AG08395 (cell line): Measurements from ENCODE around the gene TEDC1.

Source experiments
- DNase-seq: peaks from one replicate; pipeline ENCODE4 v3.0.0; 2012; ENCODE audit warnings: mixed read lengths, low spot score

The TEDC1 gene

DNA sequence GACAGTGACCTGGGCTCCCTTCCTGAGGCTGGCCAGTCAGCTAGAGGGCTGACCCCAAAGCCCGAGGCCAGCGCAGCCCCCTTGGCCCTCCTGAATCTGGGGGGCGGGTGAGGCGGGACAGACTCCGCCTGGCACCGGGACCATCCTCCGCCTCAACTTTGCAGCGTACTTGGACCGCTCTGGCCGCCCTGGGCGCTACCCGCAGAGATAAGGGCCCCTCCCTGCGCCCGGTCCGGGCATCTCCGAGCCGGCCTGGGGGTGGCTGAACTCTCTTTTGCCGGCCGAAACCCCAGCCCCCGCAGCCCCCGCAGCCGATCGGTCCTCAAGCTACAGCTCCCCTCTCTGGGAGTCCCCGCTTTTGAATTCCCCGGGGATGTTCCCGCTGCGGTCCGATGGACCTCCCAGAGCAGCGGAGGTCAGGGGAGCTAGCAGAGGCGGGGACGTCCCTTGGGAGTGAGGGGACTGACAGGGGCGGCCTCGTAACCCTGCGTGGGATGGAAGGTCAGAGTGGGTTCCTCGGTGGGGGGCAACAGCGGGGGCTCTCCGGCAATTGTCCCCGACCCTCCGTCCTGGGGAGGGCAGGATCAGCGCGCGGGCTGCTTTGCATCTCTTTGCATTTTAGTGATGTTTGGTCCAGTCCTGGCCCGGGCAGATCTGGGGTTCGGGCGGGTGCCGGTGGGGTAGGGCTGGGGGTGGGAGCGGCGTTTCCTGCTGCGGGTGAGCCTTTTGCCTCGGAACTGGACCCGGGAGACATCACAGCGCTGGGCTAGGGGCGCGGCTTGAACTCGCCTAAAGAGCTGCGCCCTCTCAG is 4.7 kb upstream of the TEDC1 start, which contains the start of gene CRIP1:
Gene CRIP1 (plus strand): TSS at position 724 of the 811 bp plus-strand sequence. CDS start 374 bp downstream, outside the sequence.
- DNase-seq, result no peak

GRCh38 chr14:105486974-105487448 is 4.0 kb upstream of the TEDC1 start:
- DNase-seq, result no peak

DNA sequence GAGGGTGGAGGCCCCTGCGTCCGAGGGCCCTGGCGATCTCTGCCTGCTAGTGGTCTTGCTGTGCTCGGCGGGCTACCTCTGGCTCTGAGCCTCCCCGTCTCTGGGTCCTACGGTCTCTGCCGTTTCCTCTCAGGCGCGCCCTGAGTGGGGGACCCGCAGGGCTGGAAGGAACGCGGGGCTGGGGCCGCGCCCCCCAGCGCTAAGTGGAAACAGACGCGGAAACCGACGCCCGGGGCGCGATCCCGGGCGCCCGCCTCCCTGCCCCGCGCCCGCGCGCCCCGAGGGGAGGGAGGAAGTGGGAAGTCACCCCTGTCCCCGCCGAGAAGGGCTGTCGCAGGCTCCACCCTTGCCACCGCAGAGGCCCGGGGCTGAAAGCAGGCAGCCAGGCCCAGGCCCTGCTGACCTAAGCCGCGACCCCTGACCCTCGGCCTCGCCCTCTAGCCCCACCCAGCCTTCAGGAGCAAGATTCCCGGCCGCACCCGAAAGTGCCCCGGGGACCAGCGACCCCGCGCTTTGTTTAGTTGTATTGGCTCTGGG is 3.5 kb upstream of the TEDC1 start:
- DNase-seq, result no peak

- no peak for DNase-seq
Observed at GRCh38 chr14:105487986-105488777, 2.9 kb upstream of the TEDC1 start.

GRCh38 chr14:105488781-105489541 is 2.1 kb upstream of the TEDC1 start:
- DNase-seq, result no peak

- DNase-seq, result peak; percentile 54
Observed at GRCh38 chr14:105489542-105490266, 1.3 kb upstream of the TEDC1 start.

DNA sequence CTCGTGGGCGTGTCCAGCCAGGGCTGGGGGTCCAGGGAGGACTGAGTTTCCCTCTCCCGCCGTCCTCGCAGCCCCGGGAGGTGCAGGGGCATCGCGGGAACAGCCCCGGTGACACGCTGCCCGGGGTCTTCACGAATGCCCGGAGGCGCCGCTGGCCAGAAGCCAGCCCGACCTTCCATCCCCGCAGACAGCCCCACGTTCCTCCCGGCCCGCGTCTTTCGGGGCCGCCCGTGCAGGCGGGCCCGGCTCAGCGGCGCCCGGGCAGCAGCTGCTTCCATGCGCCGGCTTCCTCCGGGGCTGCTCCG is 827 bp upstream of the TEDC1 start:
- no peak for DNase-seq

GRCh38 chr14:105491366-105491973 is 424 bp downstream of the TEDC1 start:
- DNase-seq, result peak; percentile 65

- DNase-seq, result no peak
Observed at GRCh38 chr14:105492031-105492970, 1.3 kb downstream of the TEDC1 start.

- DNase-seq, result no peak
Observed at GRCh38 chr14:105492971-105493871, 2.2 kb downstream of the TEDC1 start.

DNA sequence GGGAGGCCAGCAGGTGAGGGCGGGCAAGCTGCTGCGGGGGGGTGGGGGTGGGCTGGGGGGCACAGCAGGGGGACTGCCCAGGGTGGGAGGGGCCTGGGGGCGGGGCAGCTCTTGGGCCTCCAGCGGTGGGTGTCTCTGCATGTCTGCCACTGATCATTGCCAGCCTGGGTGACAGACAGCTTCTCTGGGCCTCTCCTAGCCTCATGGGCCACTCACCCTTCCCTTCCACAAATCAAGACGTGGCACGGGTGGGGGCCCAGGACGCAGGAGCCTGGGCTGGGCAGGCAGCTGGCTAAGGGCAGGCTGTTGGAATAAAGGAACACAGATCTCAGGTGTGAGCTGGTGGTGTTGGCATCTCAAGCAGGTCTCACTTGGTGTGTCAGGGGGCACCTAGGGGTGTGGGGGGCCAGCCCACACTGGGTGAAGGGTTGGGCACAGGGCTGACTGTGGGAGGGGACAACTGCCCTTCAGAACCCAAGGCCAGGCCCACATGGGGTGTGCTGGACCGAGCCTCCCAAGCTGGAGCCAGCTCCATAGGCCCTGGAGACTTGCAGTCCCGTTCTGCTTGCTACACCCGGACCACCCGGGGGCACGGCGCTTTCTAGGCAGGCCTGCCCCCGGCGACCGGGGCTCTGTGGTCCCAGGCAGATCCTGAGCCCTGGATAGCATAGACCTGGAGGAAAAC is 3.0 kb downstream of the TEDC1 start:
- no peak for DNase-seq

DNA sequence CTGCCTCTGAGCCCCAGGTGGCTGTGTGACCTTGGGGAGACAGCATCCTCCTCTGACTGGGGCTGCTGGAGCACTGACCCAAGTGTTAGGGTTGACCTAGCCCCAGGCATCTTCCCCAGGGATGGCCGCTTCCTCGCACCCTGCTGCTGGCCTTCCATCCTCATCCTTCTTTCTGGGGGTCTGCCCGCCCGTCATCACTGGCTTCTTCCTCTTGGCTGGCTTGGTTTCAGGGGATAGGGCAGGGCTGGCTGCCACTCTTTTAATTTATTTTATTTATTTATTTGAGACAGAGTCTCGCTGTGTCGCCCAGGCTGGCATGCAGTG is 3.5 kb downstream of the TEDC1 start:
- DNase-seq, result no peak

- DNase-seq, result no peak
Observed at GRCh38 chr14:105495101-105495989, 4.3 kb downstream of the TEDC1 start.

GRCh38 chr14:105495990-105496830 is 5.2 kb downstream of the TEDC1 start:
- DNase-seq, result no peak

GRCh38 chr14:105496831-105497591 is 6.0 kb downstream of the TEDC1 start:
- DNase-seq, result no peak
